Loucy (cell line): ENCODE results near the gene SMARCB1.

Experiments
- H2AFZ ChIP-seq: fragments of 200-600 bp; sonication (generic); 2 replicates; pipeline ENCODE4 v1.6.0; 2016; ENCODE audit warnings: antibody characterized with exemption, mild to moderate bottlenecking, low read length, moderate library complexity
- H3F3A ChIP-seq: fragments of 200-600 bp; 2 replicates; pipeline ENCODE4 v1.6.0; 2016; ENCODE audit warnings: antibody characterized with exemption, low read depth, mild to moderate bottlenecking
- H3K27me3 ChIP-seq: fragments of 200-600 bp; sonication (generic); 2 replicates; pipeline ENCODE4 v1.6.1; 2014; ENCODE audit warnings: low read length, mild to moderate bottlenecking; ENCODE audit not compliant: insufficient read depth, poor library complexity, severe bottlenecking
- H3K36me3 ChIP-seq: fragments of 200-600 bp; sonication (generic); 2 replicates; pipeline ENCODE4 v1.6.1; 2016; ENCODE audit warnings: low read length; ENCODE audit not compliant: insufficient read depth
- H3K4me1 ChIP-seq: fragments of 200-600 bp; sonication (generic); 2 replicates; pipeline ENCODE4 v1.5.1; 2014; ENCODE audit warnings: low read length, mild to moderate bottlenecking; ENCODE audit not compliant: insufficient read depth, poor library complexity, severe bottlenecking
- H3K4me2 ChIP-seq: fragments of 200-600 bp; sonication (generic); 2 replicates; pipeline ENCODE4 v1.6.0; 2014; ENCODE audit warnings: antibody characterized with exemption, low read length, low read depth, mild to moderate bottlenecking; ENCODE audit not compliant: poor library complexity, severe bottlenecking
- H3K4me3 ChIP-seq: fragments of 200-600 bp; sonication (generic); 2 replicates; pipeline ENCODE4 v1.5.1; 2014; ENCODE audit warnings: low read length, mild to moderate bottlenecking, mixed read lengths; ENCODE audit not compliant: poor library complexity, severe bottlenecking
- H3K79me2 ChIP-seq: fragments of 200-600 bp; sonication (generic); 2 replicates; pipeline ENCODE4 v1.6.1; 2014; ENCODE audit warnings: low read length; ENCODE audit not compliant: insufficient read depth
- H3K9ac ChIP-seq: fragments of 200-600 bp; sonication (generic); 2 replicates; pipeline ENCODE4 v1.6.0; 2014; ENCODE audit warnings: mild to moderate bottlenecking, low read depth, low read length, moderate library complexity; ENCODE audit not compliant: poor library complexity, severe bottlenecking
- H3K9me2 ChIP-seq: fragments of 200-600 bp; sonication (generic); replicated peaks from 2 replicates; pipeline ENCODE4 v1.6.1; 2016; ENCODE audit warnings: low read depth, low read length, mixed read lengths
- H3K9me3 ChIP-seq: fragments of 200-600 bp; sonication (generic); 2 replicates; pipeline ENCODE4 v1.6.1; 2014; ENCODE audit warnings: mild to moderate bottlenecking, antibody characterized with exemption, low read length, low read depth; ENCODE audit not compliant: insufficient read depth
- H4K20me1 ChIP-seq: fragments of 200-600 bp; sonication (generic); 2 replicates; pipeline ENCODE4 v1.6.0; 2014; ENCODE audit warnings: antibody characterized with exemption, low read length, mild to moderate bottlenecking; ENCODE audit not compliant: insufficient read depth, poor library complexity, severe bottlenecking
- CTCF ChIP-seq: fragments of 200-600 bp; sonication (generic); conservative IDR thresholded peaks from 2 replicates; pipeline ENCODE4 v1.5.1; 2014; ENCODE audit warnings: mild to moderate bottlenecking, antibody characterized with exemption, low read length
- EZH2phosphoT487 ChIP-seq: fragments of 200-600 bp; IDR thresholded peaks from 2 replicates; pipeline ENCODE4 v1.6.1; 2018; ENCODE audit warnings: antibody characterized with exemption, mild to moderate bottlenecking, moderate library complexity, borderline replicate concordance

The SMARCB1 gene

GRCh38 chr22:23743303-23743705, 43.5 kb upstream of the SMARCB1 start:
- no peaks in the 10 kb centered on the region for H4K20me1 ChIP-seq
- H3K4me2 ChIP-seq, result no peak overlapping the region
- no peaks in the 10 kb centered on the region for H3K9me2 ChIP-seq
- H3K9me3 ChIP-seq, result no peaks in the 10 kb centered on the region
- H3K27me3 ChIP-seq, result no peaks in the 10 kb centered on the region
- H3K79me2 ChIP-seq, result peaks cover 10% of the 10 kb centered on the region; the same call in 1 of the 2 replicates
- H3K9ac ChIP-seq, result no peak overlapping the region
- no peaks in the 10 kb centered on the region for H3F3A ChIP-seq
- H3K36me3 ChIP-seq, result peaks cover 21% of the 10 kb centered on the region; the same call in 1 of the 2 replicates
- H3K4me1 ChIP-seq, result no peaks in the 10 kb centered on the region
- H2AFZ ChIP-seq, result no peak overlapping the region
- no peak for TF ChIP-seq EZH2phosphoT487
- TF ChIP-seq CTCF, result no peak
- H3K4me3 ChIP-seq, result no peak overlapping the region

- no peak overlapping the region for H3K9ac ChIP-seq
- no peaks in the 10 kb centered on the region for H4K20me1 ChIP-seq
- H3K9me3 ChIP-seq, result no peaks in the 10 kb centered on the region
- H3K4me2 ChIP-seq, result no peak overlapping the region
- H3K4me3 ChIP-seq, result no peak overlapping the region
- H2AFZ ChIP-seq, result no peak overlapping the region
- no peaks in the 10 kb centered on the region for H3K9me2 ChIP-seq
- H3F3A ChIP-seq, result no peaks in the 10 kb centered on the region
- H3K36me3 ChIP-seq, result peaks cover 21% of the 10 kb centered on the region; the same call in 1 of the 2 replicates
- TF ChIP-seq CTCF (no peak), EZH2phosphoT487 (no peak)
- no peaks in the 10 kb centered on the region for H3K4me1 ChIP-seq
- no peaks in the 10 kb centered on the region for H3K27me3 ChIP-seq
- peaks cover 10% of the 10 kb centered on the region; the same call in 1 of the 2 replicates for H3K79me2 ChIP-seq
Measured at GRCh38 chr22:23744001-23744400, 42.8 kb upstream of the SMARCB1 start.

GRCh38 chr22:23744485-23744884, 42.3 kb upstream of the SMARCB1 start:
- Histone ChIP-seq H3K36me3 (peaks cover 21% of the 10 kb centered on the region; the same call in 1 of the 2 replicates), H3K4me2 (no peak overlapping the region), H2AFZ (no peak overlapping the region), H3K9me3 (no peaks in the 10 kb centered on the region), H4K20me1 (no peaks in the 10 kb centered on the region), H3F3A (no peaks in the 10 kb centered on the region), H3K4me3 (no peak overlapping the region), H3K79me2 (peaks cover 11% of the 10 kb centered on the region; the same call in 1 of the 2 replicates), H3K4me1 (peaks cover under 1% of the 10 kb centered on the region), H3K27me3 (no peaks in the 10 kb centered on the region), H3K9ac (no peak overlapping the region), H3K9me2 (no peaks in the 10 kb centered on the region)
- TF ChIP-seq EZH2phosphoT487 (no peak), CTCF (no peak)
